HepG2 (cell line): ENCODE results near the gene EBF4. TPM values are rescaled to one million over a fixed set of nuclear protein-coding genes. Genes with fewer than 3 reads are reported as not detected.

Experiments
- ASH2L ChIP-seq: fragments of 300-600, 200-600 bp; sonication (generic); IDR thresholded peaks from 2 replicates; pipeline ENCODE4 v1.7.0; 2017; ENCODE audit warnings: low read depth, mild to moderate bottlenecking, moderate library complexity, mixed read lengths, low read length; ENCODE audit not compliant: insufficient read length
- EHMT2 ChIP-seq: fragments of 200-600 bp; sonication (generic); IDR thresholded peaks from 2 replicates; pipeline ENCODE4 v1.7.0; 2017; ENCODE audit warnings: antibody characterized with exemption, low read depth, low read length, borderline replicate concordance
- HOXA5 ChIP-seq: sonication (generic); formaldehyde crosslinking; IDR thresholded peaks from 2 replicates; pipeline ENCODE4 v1.4.0; 2020; ENCODE audit warnings: missing genetic modification reagents
- NFIB ChIP-seq: sonication (generic); formaldehyde crosslinking; IDR thresholded peaks from 2 replicates; pipeline ENCODE4 v1.9.0; 2021; ENCODE audit warnings: missing genetic modification reagents, mild to moderate bottlenecking, borderline replicate concordance
- NR2F6 ChIP-seq, 2 experiments: IDR thresholded peaks; 2 replicates each; pipeline ENCODE4 v1.6.1; 2016; ENCODE audit warnings: antibody characterized with exemption in 1 of 2, mild to moderate bottlenecking in 1 of 2
- RAD51 ChIP-seq: fragments of 450-650 bp; IDR thresholded peaks from 2 replicates; pipeline ENCODE4 v1.6.1; 2016; ENCODE audit warnings: borderline replicate concordance
- REST ChIP-seq, 2 experiments: IDR thresholded peaks; 2 replicates each; pipeline ENCODE4 v1.6.1; 2011 to 2012; ENCODE audit warnings: low read length in 2 of 2, borderline replicate concordance in 1 of 2, low read depth in 1 of 2, mild to moderate bottlenecking in 1 of 2, moderate library complexity in 1 of 2
- SNAPC4 ChIP-seq: sonication (generic); formaldehyde crosslinking; IDR thresholded peaks from 2 replicates; pipeline ENCODE4 v1.4.0; 2020; ENCODE audit warnings: mild to moderate bottlenecking, missing genetic modification reagents
- SP5 ChIP-seq: IDR thresholded peaks from 2 replicates; pipeline ENCODE4 v1.6.1; 2016; ENCODE audit warnings: low read depth, borderline replicate concordance
- UBTF ChIP-seq: sonication (generic); formaldehyde crosslinking; IDR thresholded peaks from 2 replicates; pipeline ENCODE4 v1.4.0; 2020; ENCODE audit warnings: mild to moderate bottlenecking, missing genetic modification reagents
- ZBTB1 ChIP-seq: sonication (generic); formaldehyde crosslinking; IDR thresholded peaks from 2 replicates; pipeline ENCODE4 v1.4.0; 2020; ENCODE audit warnings: missing genetic modification reagents, borderline replicate concordance
- ZFAT ChIP-seq: sonication (generic); formaldehyde crosslinking; conservative IDR thresholded peaks from 2 replicates; pipeline ENCODE4 v1.8.1; 2023; ENCODE audit warnings: missing genetic modification reagents, inconsistent platforms
- ZFP36L2 ChIP-seq: sonication (generic); formaldehyde crosslinking; IDR thresholded peaks from 2 replicates; pipeline ENCODE4 v1.4.0; 2020; ENCODE audit warnings: missing genetic modification reagents
- ZNF124 ChIP-seq: sonication (generic); formaldehyde crosslinking; IDR thresholded peaks from 2 replicates; pipeline ENCODE4 v1.4.0; 2020; ENCODE audit warnings: missing genetic modification reagents
- ZNF552 ChIP-seq: sonication (generic); formaldehyde crosslinking; IDR thresholded peaks from 2 replicates; pipeline ENCODE4 v1.9.0; 2022; ENCODE audit warnings: missing genetic modification reagents, mild to moderate bottlenecking, borderline replicate concordance
- ZNF563 ChIP-seq: sonication (generic); formaldehyde crosslinking; IDR thresholded peaks from 2 replicates; pipeline ENCODE4 v1.8.0; 2022; ENCODE audit warnings: mild to moderate bottlenecking, moderate library complexity, missing genetic modification reagents
- ZNF720 ChIP-seq: sonication (generic); formaldehyde crosslinking; IDR thresholded peaks from 2 replicates; pipeline ENCODE4 v1.4.0; 2020; ENCODE audit warnings: missing genetic modification reagents
- ZNF746 ChIP-seq: sonication (generic); formaldehyde crosslinking; IDR thresholded peaks from 2 replicates; pipeline ENCODE4 v1.8.0; 2022; ENCODE audit warnings: mild to moderate bottlenecking, missing genetic modification reagents
- ZNF792 ChIP-seq: IDR thresholded peaks from 2 replicates; pipeline ENCODE4 v1.6.1; 2016
- ZSCAN29 ChIP-seq: sonication (generic); formaldehyde crosslinking; conservative IDR thresholded peaks from 2 replicates; pipeline ENCODE4 v1.4.0; 2020; ENCODE audit warnings: mild to moderate bottlenecking, missing genetic modification reagents
- polyA plus RNA-seq, 8 experiments: library from polyadenylated mRNA; depleted of rRNA in 3 of 8; stranded (reverse) in 7 of 8; unstranded in 1 of 8; fragments of >200 nt; fragmentation: Illumina TruSeq in 4 of 8; extraction: Trizol in 4 of 8; gene quantifications; 2 replicates each; pipeline versions ENCODE4 v1.2.1 to v1.2.3, GENCODE V29; 2011 to 2016; ENCODE audit warnings: low read depth in 4 of 8, missing spikeins in 1 of 8, mixed read lengths in 1 of 8; ENCODE audit not compliant: insufficient read depth in 1 of 8
- total RNA-seq, 5 experiments: library from RNA; depleted of rRNA; stranded (reverse); fragments of >200 nt; fragmentation: Illumina TruSeq; extraction: Trizol; gene quantifications; 2 replicates each; pipeline ENCODE4 v1.2.3, GENCODE V29; 2016; ENCODE audit warnings: low read depth in 1 of 5

The EBF4 gene
- total and polyA plus RNA-seq, 2 of the 13 experiments (the other 11 are each of a cell fraction or from before 2014, with no cell fraction given): 0.84 to 2.2 TPM

- TF ChIP-seq SNAPC4 (peak; percentile 82), EHMT2 (no peak), ZSCAN29 (CRISPR knock-in tag) (0 out of 2 replicates have a peak, but pooled peaks have one; percentile 36), ZNF563 (CRISPR knock-in tag) (no peak; the same call in 1 of the 2 replicates), ZNF720 (CRISPR knock-in tag) (no peak), ZNF124 (CRISPR knock-in tag) (0 out of 2 replicates have a peak, but pooled peaks have one; percentile 5), ASH2L (peak; percentile 52), ZFP36L2 (CRISPR knock-in tag) (no peak), UBTF (CRISPR knock-in tag) (peak; percentile 2), SP5 (CRISPR knock-in tag) (0 out of 2 replicates have a peak, but pooled peaks have one; percentile 26), ZNF746 (peak; percentile 61), HOXA5 (CRISPR knock-in tag) (peak; percentile 16; the same call in 1 of the 2 replicates), ZFAT (CRISPR knock-in tag) (no peak), ZNF552 (CRISPR knock-in tag) (peak; percentile 57; the same call in 1 of the 2 replicates), ZBTB1 (CRISPR knock-in tag) (no peak), RAD51 (no peak), REST (IDR thresholded peaks at IDR 0.05; ENCODE audit: borderline replicate concordance in 1 of 2, low read depth in 1 of 2, low read length in 2 of 2) (peak in 1 of 2 experiments; percentile 4; a peak in 1 of 4 replicates), NR2F6 (IDR thresholded peaks at IDR 0.05) (peak; percentile 42), NR2F6 (CRISPR knock-in tag; IDR thresholded peaks at IDR 0.05) (no peak), ZNF792 (CRISPR knock-in tag) (0 out of 2 replicates have a peak, but pooled peaks have one; percentile 47), NFIB (no peak)
Measured at GRCh38 chr20:2751347-2751877, 58.8 kb downstream of the EBF4 start (continued).
